ENCODE data around the gene CBX5.

- TF ChIP-seq CTCF (IDR thresholded peaks at IDR 0.05; ENCODE audit: control extremely low read depth in 1 of 3, insufficient read depth in 1 of 3, low read depth in 1 of 3, low read length in 3 of 3) = no peak
- no peak for TF ChIP-seq POLR2A (IDR thresholded peaks at IDR 0.05; ENCODE audit: control extremely low read depth in 1 of 2, low read depth in 2 of 2, low read length in 2 of 2)
- no peak for TF ChIP-seq JUND (IDR thresholded peaks at IDR 0.05; ENCODE audit: low read length)
- no peak for TF ChIP-seq EP300 (IDR thresholded peaks at IDR 0.05; ENCODE audit: borderline replicate concordance in 1 of 2, low read depth in 2 of 2, low read length in 2 of 2)
- TF ChIP-seq POLR2AphosphoS5 (IDR thresholded peaks at IDR 0.05; ENCODE audit: low read depth, low read length) = no peak
- TF ChIP-seq BRCA1 (IDR thresholded peaks at IDR 0.05; ENCODE audit: low read depth, low read length) = no peak
- TF ChIP-seq KDM1A (IDR thresholded peaks at IDR 0.05; ENCODE audit: borderline replicate concordance, low read length) = no peak
- TF ChIP-seq CREB1 (IDR thresholded peaks at IDR 0.05) = no peak
- no peak for TF ChIP-seq TAF1 (IDR thresholded peaks at IDR 0.05; ENCODE audit: low read depth, low read length)
Measured at GRCh38 chr12:54306925-54307741, 27.2 kb upstream of the CBX5 start.
